NCI-H82 treated with DMSO at 0.1 percent for 48 hours (cell line): ENCODE results near the gene NELFA.

Experiments used
- DNase-seq: peaks from one replicate; lab custom pipeline; 2025; ENCODE audit not compliant: unreplicated experiment; lab: John Stamatoyannopoulos, UW

The NELFA gene

DNA sequence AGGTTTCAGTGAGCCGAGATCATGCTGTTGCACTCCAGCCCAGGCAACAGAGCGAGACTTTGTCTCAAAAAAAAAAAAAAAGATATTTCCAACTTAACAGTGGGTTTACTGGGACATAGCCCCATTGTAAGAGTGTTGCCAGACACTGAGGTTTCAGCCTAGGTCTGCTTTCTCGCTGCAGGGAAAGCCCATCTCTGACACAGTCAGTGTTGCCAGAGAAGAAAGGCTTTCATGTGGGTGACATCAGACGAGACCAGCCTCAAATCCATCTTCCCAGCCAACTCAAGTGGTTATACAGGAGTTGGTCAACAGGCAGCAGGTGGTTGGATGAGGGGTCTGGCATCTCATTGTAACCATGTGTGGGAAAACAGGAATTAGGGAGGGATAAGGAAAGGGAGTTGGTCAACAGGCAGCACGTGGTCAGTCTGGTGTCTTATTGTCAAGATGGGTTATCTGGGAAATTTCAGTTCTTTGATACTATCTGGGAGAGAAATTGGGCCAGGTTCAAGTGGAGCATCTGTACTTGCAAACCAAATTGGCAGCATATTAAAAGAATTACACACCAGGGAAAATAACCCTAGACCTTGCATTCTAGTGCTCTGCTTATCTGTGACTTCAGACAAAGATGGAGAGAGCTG, 41.1 kb downstream of the NELFA start:
- DNase-seq: no peak

- DNase-seq: no peak
Observed at GRCh38 chr4:1964971-1965370, 43.8 kb downstream of the NELFA start.

GRCh38 chr4:1964443-1964842, 44.3 kb downstream of the NELFA start:
- no peak for DNase-seq

GRCh38 chr4:1962980-1963379, 45.8 kb downstream of the NELFA start:
- no peak for DNase-seq

DNA sequence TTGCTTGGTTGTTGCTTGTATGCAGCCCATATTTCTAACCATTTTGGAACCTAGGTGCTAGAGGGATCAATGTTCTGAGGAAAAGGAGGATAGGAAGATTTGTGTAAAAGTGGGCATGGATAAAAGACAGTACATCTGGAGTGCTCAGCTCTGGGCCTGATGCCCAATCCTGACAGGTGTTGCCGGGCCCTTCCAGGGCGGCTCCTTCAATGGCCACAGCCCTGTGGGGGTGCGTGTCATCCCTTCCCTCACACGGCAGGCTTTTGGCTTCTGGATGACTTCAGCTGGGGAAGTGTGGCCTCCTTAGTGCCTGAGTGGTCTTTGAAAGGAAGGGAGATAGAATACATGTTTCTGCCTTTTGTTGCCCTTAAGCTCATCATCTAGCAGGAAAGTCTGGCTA, 47.2 kb downstream of the NELFA start:
- no peak for DNase-seq

DNA sequence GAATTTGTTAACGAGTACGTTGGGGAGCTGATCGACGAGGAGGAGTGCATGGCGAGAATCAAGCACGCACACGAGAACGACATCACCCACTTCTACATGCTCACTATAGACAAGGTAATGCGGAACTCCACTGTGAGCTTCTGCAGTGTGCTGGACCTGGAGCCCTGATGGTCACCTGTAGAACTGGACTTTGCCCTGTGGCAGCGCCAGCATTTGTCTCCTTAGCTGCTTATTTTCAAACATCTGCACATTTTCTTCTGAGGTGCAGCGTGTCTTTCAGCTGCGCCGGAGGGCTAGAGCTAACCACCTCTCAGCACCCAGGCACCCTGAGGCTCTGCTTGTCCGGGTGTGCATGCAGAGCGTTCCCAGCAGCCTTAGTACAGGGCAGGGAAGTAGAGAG, 47.7 kb downstream of the NELFA start:
- no peak for DNase-seq

DNA sequence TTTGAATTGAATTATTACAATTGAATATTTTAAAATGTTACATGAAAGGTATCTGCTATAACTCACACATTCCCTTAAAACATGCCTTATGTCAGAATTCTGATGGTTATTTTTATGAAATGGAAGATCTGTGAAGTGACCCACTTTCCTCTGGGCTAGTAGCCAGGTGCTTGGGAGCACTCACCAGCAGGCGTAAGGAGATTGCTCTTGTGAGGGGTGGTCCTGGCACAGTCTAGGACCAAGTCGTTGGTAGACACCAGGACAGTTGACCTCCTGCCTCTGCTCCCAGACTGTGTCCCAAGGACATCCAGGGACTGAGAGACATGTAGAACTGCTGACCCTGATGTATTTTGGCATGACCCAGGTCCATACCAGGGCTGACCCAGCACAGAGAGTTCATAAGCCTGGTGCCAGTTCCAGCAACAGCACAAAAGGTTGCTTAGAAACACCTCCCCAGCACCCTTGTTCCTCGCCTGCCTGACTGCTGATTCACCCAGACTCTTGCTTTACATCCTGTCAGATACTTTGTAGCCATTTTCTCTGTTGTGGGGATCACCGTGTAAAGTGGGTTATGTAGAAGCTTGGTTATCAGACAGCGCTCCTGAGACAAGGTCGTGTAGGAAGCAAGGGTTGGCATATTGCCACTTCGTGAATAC, 48.5 kb downstream of the NELFA start:
- DNase-seq: no peak

GRCh38 chr4:1959104-1959384, 49.7 kb downstream of the NELFA start:
- no peak for DNase-seq

GRCh38 chr4:1958276-1959103, 50.3 kb downstream of the NELFA start:
- no peak for DNase-seq

- DNase-seq: no peak
Observed at GRCh38 chr4:1956631-1957030, 52.1 kb downstream of the NELFA start.

- DNase-seq: no peak
Observed at GRCh38 chr4:1953335-1953734, 55.4 kb downstream of the NELFA start.

- DNase-seq: no peak
Observed at GRCh38 chr4:1952719-1953118, 56.1 kb downstream of the NELFA start.

GRCh38 chr4:1952058-1952700, 56.6 kb downstream of the NELFA start:
- DNase-seq: no peak

DNA sequence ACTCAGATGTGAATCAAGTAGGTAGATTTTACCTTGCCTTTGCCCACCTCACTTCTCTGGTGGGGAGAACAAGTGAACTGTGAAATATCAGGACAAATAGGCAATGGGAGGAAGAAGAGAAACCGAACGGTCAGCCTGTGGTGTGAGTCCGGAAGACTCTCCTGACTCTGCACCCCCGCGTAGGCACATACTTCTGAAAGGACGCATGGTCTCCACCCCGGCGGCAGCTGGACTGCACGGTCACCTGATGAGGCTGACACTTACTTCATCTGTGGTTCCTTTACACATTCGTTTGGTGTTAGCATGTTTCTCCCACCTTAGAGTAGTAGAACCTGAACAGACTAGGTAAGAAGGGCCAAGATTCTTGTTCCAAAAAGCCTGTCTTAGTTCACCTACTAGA, 58.4 kb downstream of the NELFA start:
- no peak for DNase-seq

DNA sequence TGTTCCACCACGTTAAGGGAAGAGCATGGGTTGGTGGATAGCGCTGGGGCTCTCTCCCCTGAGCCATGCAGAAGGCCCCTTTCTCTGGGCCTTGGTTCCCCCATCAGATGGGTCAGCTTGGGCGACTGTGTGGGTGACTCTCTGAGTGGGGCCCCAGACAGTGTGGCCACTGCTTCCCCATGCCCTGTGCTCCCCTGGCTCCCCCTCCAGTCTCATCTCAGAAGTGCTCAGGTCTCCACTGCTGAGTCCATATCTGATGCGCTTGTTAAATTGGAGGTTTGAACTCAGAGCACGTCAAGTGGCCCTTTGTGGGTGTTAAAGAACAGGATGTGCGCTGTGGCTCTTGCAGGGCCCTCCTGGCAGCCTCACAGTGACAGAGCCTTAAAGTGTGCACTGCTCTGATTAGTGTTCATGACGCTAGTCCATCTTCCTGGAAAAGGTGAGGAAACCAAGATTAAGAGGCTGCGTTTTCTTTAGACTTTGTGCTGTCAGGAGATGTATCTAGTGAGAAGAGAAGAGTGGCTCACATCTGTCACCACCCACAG, 59.8 kb downstream of the NELFA start:
- no peak for DNase-seq

DNA sequence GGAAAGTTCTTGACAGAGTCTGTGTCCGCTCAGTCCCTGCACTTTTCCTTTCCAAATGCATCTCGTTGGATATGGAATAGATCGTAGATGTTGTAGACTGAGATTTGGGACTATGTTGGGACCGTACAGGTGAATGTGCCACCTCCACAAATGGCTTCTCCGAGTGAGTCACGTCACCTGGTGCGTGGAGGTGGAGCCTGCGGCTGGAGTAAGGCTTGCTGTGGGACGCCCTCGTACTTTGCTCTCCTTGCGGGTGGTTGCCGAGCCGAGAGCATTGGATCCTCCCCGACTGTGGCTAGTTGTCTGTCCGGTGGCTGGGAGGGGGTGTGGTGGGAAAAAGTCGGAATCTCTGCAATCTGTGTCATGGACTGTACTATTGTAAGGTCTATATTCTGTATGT, 60.5 kb downstream of the NELFA start:
- DNase-seq: no peak

DNA sequence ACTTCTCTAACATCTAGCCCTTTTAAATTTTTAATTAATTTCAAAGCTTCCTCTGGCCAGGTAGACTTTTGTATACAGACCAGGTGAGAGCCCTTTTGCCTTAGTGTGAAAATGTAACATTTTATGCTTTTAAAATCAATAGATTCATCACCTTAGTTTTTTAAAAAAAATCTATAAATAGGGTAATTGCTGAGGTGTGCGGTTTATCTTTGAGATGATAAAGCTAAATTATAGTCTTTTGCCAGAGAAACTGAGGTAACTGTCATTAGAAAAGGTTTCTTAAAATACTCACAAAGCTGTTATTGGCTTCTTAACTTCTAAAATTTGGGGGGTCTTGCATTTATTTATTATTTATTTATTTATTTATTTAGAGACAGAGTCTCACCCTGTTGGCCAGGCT, 62.9 kb downstream of the NELFA start:
- no peak for DNase-seq

DNA sequence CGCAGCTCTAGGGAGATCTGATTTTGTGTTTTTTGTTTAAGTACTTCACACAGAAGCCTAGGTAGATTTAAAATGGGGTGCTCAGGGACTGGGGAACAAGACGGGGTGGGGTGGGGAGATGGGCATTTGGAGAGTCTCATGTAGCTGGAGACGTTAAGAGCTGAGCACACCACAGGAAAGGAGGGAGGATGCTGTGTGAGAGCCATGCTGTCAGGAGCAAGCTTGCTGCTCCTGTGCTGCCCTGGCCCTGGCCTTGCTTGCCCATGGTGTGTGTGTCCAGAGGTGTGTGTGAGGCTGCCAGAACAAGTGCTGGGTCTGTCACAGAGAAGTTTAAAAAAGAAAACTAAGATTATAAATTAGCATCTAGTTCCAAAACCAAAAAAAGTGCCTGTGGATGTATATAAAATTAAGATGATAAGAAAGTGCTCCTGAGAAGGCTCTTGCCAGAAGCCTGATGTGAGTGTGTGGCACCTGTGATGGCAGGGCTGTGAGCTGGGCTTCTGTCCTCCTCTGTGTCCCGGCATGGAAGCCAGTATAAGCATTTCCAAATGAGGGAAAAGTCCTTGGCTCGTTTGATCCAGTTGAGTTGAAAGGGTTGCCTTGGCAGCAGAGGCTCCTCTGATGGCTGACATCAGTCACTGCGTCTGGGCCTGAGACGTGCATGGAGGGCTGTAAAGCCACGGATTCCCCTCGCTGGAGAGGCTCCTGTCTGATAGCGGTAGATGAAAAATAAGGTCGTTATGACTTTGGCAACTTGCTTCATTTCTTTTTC, 63.5 kb downstream of the NELFA start:
- DNase-seq: no peak

DNA sequence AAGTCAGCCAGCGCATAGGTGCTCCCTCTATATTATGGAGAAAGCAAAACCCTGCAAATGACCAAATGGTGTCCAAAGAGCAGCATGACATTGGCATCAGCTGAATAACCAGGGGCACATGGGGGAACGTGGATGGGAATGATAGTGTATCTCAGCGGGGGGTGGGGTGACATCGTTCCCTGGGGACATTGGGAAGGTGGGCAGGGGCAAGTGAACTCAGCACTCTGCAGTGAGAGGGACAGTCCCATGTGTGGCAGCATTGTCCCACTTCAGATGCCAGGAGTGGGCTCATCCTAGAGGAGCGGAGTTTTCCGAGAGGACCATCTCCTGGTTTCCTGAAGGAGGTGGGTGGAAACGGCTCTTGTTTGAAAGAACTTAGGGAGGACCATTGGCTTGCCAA, 64.8 kb downstream of the NELFA start:
- no peak for DNase-seq

DNA sequence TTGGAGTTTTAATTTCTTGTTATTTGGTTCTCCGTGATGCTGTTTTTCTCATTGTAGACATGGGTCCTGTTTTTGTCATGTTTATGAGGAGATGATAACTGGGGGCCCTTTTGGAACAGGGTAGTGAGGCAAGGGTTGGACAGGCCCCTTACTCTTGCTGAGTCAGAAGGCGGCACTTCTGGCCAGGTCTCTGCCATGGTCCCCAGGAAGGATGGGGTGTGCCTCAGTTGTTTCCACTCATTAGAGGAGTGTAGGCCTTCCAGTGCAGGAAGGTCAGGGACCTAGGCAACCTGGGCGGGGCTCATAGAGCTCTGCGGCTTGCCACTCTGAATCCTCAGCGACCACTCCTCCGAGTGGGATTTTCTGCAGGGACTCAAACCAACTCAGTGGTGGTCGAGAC, 68.2 kb downstream of the NELFA start:
- DNase-seq: no peak
